Measurements from ENCODE around the gene LMF2. TPM values are rescaled to one million over a fixed set of nuclear protein-coding genes. Genes with fewer than 3 reads are reported as not detected.

Gene LMF2
- total RNA-seq, 2 experiments from 2014 or later: 49.2 to 50.7 TPM

DNA sequence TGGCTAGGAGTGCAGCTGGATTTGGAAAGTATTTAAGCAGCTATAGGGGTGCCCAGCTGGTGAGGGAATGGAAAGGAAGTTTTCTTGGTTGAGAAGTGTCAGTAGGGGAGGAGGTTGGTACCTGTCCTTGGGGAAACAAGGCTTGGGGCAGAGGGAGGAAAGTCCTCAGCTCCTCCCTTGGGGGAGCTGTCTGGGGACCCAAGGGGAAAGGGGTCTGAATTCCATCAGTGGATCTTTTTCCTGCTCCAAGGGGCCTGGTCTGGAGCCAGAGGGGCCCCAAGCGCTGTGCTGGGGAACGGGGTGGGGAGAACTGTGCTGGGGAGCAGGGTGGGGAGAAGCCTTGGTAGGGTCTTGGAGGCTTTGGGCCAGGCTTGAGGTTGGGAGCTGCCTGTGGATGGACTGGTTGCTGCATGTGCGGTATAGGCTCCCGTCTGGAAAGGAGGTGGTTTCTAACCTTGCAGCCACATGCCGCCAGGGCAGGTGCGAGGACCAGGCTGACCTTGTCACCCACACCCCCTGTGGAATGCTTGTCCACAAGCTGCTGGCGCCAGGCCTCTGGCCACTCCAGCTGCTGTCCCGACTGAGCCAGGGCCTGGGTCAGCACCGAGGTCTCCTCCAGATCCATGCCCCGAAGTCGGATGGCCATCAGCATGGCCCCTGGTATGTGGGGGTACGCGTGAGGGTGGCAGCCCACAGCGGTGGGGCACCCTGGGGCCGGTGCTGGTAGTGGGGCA, 21.3 kb upstream of the LMF2 start:
- Histone ChIP-seq H4K20me1 (ENCODE audit: insufficient read depth, low read length) (no peaks in the 10 kb centered on the region), H2AFZ (ENCODE audit: low read length) (no peak overlapping the region), H3K9me2 (ENCODE audit: insufficient read depth, low read length) (no peaks in the 10 kb centered on the region), H3K9me3 (ENCODE audit: low read length) (no peaks in the 10 kb centered on the region), H3K79me2 (ENCODE audit: insufficient read depth, low read depth, low read length) (peaks cover 4% of the 10 kb centered on the region; the same call in 1 of the 2 replicates), H3K4me2 (ENCODE audit: low read length) (no peak overlapping the region; the same call in 1 of the 2 replicates), H3K4me3 (ENCODE audit: low read depth, low read length, poor library complexity, severe bottlenecking) (no peak overlapping the region), H3K36me3 (ENCODE audit: insufficient read depth, low read length) (peaks cover 12% of the 10 kb centered on the region), H3K4me1 (ENCODE audit: insufficient read depth, low read length, poor library complexity, severe bottlenecking) (peaks cover 56% of the 10 kb centered on the region), H3K27ac (ENCODE audit: low read depth, low read length, poor library complexity, severe bottlenecking) (no peak overlapping the region)
- TF ChIP-seq, protein P1, sequence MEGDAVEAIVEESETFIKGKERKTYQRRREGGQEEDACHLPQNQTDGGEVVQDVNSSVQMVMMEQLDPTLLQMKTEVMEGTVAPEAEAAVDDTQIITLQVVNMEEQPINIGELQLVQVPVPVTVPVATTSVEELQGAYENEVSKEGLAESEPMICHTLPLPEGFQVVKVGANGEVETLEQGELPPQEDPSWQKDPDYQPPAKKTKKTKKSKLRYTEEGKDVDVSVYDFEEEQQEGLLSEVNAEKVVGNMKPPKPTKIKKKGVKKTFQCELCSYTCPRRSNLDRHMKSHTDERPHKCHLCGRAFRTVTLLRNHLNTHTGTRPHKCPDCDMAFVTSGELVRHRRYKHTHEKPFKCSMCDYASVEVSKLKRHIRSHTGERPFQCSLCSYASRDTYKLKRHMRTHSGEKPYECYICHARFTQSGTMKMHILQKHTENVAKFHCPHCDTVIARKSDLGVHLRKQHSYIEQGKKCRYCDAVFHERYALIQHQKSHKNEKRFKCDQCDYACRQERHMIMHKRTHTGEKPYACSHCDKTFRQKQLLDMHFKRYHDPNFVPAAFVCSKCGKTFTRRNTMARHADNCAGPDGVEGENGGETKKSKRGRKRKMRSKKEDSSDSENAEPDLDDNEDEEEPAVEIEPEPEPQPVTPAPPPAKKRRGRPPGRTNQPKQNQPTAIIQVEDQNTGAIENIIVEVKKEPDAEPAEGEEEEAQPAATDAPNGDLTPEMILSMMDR (conservative IDR thresholded peaks at IDR 0.05; ENCODE audit: low read length): no peak
- no peak for TF ChIP-seq EZH2phosphoT487 (IDR thresholded peaks at IDR 0.05; ENCODE audit: borderline replicate concordance, low read depth, low read length)
- DNase-seq (ENCODE audit: low spot score): peak; percentile 23
- CTCF ChIA-PET (ENCODE audit: unreplicated experiment): interaction anchor here (0.6 to 1.1 kb wide), 2 partner anchors 11 to 20 kb away, joined by 3 to 5 read pairs; no protein-coding TSS in a partner anchor
- POLR2A ChIA-PET: no interaction called here
- intact Hi-C loops (cut with micrococcal nuclease; ENCODE audit: unreplicated experiment): loop anchor here (5.0 kb wide), 1 partner anchor 287 kb away; no protein-coding TSS in a partner anchor
- BruUV-seq (replicated peaks): no TSS peak

DNA sequence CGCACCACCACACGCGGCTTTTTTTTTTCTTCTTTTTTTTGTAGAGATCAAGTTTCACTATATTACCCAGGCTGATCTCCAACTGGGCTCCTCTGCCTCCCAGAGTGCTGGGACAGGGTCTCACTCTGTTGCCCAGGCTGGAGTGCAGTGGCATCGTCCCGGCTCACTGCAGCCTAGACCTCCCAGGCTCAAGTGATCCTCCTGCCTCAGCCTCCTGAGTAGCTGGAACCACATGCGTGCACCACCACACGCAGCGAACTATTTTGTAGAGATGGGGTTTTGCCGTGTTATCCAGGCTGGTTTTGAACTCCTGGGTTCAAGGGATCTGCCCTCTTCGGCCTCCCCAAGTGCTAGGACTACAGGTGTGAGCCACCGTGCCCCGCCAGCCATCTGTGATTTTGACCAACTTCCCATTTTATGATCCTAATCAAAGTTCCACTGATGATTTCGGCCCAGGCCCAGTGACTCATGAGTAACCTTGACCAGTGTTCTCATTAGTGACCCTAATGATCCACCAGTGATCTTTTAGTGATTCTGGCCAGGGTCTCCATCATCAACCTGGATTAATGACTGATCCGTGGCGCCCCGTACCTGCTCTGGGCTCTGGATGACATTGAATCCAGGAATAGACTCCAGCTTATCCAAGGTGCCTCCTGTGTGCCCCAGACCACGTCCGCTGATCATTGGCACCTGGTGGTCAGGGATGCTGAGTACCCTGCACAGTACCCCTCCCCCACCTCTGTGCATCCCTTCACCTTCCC, 20.6 kb upstream of the LMF2 start:
- intact Hi-C loops (cut with micrococcal nuclease; ENCODE audit: unreplicated experiment): loop anchor here (2.0 to 5.0 kb wide), 3 partner anchors 35 to 286 kb away; partner anchors contain the start of gene SYCE3
- Histone ChIP-seq H3K4me2 (ENCODE audit: low read length) (no peak overlapping the region), H3K4me1 (ENCODE audit: insufficient read depth, low read length, poor library complexity, severe bottlenecking) (peaks cover 49% of the 10 kb centered on the region), H4K20me1 (ENCODE audit: insufficient read depth, low read length) (no peaks in the 10 kb centered on the region), H3K4me3 (ENCODE audit: low read depth, low read length, poor library complexity, severe bottlenecking) (no peak overlapping the region), H3K79me2 (ENCODE audit: insufficient read depth, low read depth, low read length) (peaks cover 4% of the 10 kb centered on the region; the same call in 1 of the 2 replicates), H3K9me2 (ENCODE audit: insufficient read depth, low read length) (no peaks in the 10 kb centered on the region), H2AFZ (ENCODE audit: low read length) (no peak overlapping the region), H3K9me3 (ENCODE audit: low read length) (no peaks in the 10 kb centered on the region), H3K27ac (ENCODE audit: low read depth, low read length, poor library complexity, severe bottlenecking) (no peak overlapping the region), H3K36me3 (ENCODE audit: insufficient read depth, low read length) (peaks cover 20% of the 10 kb centered on the region)
- no TSS peak for BruUV-seq (replicated peaks)
- DNase-seq (ENCODE audit: low spot score): peak; percentile 20
- CTCF ChIA-PET (ENCODE audit: unreplicated experiment): interaction anchor here (0.6 kb wide), 1 partner anchor 19 kb away, joined by 5 read pairs; no protein-coding TSS in a partner anchor
- TF ChIP-seq EZH2phosphoT487 (IDR thresholded peaks at IDR 0.05; ENCODE audit: borderline replicate concordance, low read depth, low read length): no peak
- TF ChIP-seq, protein P1 (conservative IDR thresholded peaks at IDR 0.05; ENCODE audit: low read length): no peak
- POLR2A ChIA-PET: no interaction called here

Data from OCI-LY7 (cell line).